T-helper 1 cell treated with Interleukin-12 subunit alpha and Interleukin-12 subunit beta and Interleukin-4 antibody, amounts not matched to agents 30 μg/mL and 1 μg/mL, for 36 hours (primary cell): ENCODE data around the gene STAT3.
"Not testable (repeated sequence)": the region's sequence is repeated elsewhere in the genome, so short reads cannot be mapped to it uniquely, and the experiment has no call there.

Experiments
- H3K27ac Mint-ChIP-seq: one replicate; pipeline ENCODE4 v1.8.0; 2021; ENCODE audit warnings: mild to moderate bottlenecking, mixed read lengths
- H3K27me3 Mint-ChIP-seq: one replicate; pipeline ENCODE4 v1.8.0; 2021; ENCODE audit warnings: low read depth, mixed read lengths
- H3K36me3 Mint-ChIP-seq: one replicate; pipeline ENCODE4 v1.8.0; 2021; ENCODE audit warnings: low read depth, mixed read lengths
- H3K4me1 Mint-ChIP-seq: one replicate; pipeline ENCODE4 v1.8.0; 2021; ENCODE audit warnings: low read depth, mixed read lengths
- H3K4me3 Mint-ChIP-seq: one replicate; pipeline ENCODE4 v1.8.0; 2021; ENCODE audit warnings: mild to moderate bottlenecking, moderate library complexity, mixed read lengths
- H3K9me3 Mint-ChIP-seq: one replicate; pipeline ENCODE4 v1.8.0; 2021; ENCODE audit warnings: mixed read lengths

Gene STAT3

GRCh38 chr17:42312285-42313130 lies 75.7 kb downstream of the STAT3 start:
- peak overlapping the region; percentile 70 for H3K27ac Mint-ChIP-seq
- H3K27me3 Mint-ChIP-seq, result no peaks in the 10 kb centered on the region
- no peaks in the 10 kb centered on the region for H3K9me3 Mint-ChIP-seq
- peaks cover 57% of the 10 kb centered on the region for H3K4me1 Mint-ChIP-seq
- H3K4me3 Mint-ChIP-seq, result no peak overlapping the region
- peaks cover 58% of the 10 kb centered on the region for H3K36me3 Mint-ChIP-seq

GRCh38 chr17:42312035-42312284 lies 76.3 kb downstream of the STAT3 start:
- Mint-ChIP-seq H3K4me1 (peaks cover 55% of the 10 kb centered on the region), H3K27ac (peak overlapping the region; percentile 70), H3K4me3 (no peak overlapping the region), H3K9me3 (no peaks in the 10 kb centered on the region), H3K36me3 (peaks cover 58% of the 10 kb centered on the region), H3K27me3 (no peaks in the 10 kb centered on the region)

DNA sequence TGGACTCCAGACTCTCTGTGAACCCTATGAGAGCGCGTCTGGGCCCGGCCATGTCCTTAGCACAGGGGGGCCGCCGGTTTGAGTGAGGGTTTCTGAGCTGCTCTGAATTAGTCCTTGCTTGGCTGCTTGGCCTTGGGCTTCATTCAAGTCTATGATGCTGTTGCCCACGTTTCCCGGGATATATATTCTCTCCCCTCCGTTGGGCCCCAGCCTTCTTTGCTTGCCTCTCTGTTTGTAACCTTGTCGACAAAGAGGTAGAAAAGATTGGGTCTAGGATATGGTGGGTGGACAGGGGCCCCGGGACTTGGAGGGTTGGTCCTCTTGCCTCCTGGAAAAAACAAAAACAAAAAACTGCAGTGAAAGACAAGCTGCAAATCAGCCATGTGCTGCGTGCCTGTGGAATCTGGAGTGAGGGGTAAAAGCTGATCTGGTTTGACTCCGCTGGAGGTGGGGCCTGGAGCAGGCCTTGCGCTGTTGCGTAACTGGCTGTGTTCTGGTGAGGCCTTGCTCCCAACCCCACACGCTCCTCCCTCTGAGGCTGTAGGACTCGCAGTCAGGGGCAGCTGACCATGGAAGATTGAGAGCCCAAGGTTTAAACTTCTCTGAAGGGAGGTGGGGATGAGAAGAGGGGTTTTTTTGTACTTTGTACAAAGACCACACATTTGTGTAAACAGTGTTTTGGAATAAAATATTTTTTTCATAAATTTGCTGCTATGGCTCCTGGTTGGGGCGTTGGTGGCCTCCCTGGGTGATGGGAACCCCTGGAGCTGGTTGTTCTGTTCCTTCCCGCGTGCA lies 76.8 kb downstream of the STAT3 start:
- Mint-ChIP-seq H3K4me1 (peaks cover 51% of the 10 kb centered on the region), H3K4me3 (peak overlapping the region; percentile 48), H3K9me3 (no peaks in the 10 kb centered on the region), H3K27ac (peak overlapping the region; percentile 83), H3K27me3 (no peaks in the 10 kb centered on the region), H3K36me3 (peaks cover 54% of the 10 kb centered on the region)

DNA sequence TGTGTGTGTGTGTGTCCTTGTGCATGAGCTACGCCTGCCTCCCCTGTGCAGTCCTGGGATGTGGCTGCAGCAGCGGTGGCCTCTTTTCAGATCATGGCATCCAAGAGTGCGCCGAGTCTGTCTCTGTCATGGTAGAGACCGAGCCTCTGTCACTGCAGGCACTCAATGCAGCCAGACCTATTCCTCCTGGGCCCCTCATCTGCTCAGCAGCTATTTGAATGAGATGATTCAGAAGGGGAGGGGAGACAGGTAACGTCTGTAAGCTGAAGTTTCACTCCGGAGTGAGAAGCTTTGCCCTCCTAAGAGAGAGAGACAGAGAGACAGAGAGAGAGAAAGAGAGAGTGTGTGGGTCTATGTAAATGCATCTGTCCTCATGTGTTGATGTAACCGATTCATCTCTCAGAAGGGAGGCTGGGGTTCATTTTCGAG lies 77.4 kb downstream of the STAT3 start:
- no peak overlapping the region for H3K4me3 Mint-ChIP-seq
- peak overlapping the region; percentile 70 for H3K27ac Mint-ChIP-seq
- peaks cover 54% of the 10 kb centered on the region for H3K4me1 Mint-ChIP-seq
- H3K27me3 Mint-ChIP-seq, result no peaks in the 10 kb centered on the region
- H3K9me3 Mint-ChIP-seq, result no peaks in the 10 kb centered on the region
- H3K36me3 Mint-ChIP-seq, result peaks cover 59% of the 10 kb centered on the region

GRCh38 chr17:42309986-42310786 lies 78.1 kb downstream of the STAT3 start:
- no peaks in the 10 kb centered on the region for H3K27me3 Mint-ChIP-seq
- peaks cover 53% of the 10 kb centered on the region for H3K36me3 Mint-ChIP-seq
- H3K27ac Mint-ChIP-seq, result peak overlapping the region; percentile 70
- peaks cover 49% of the 10 kb centered on the region for H3K4me1 Mint-ChIP-seq
- H3K9me3 Mint-ChIP-seq, result no peaks in the 10 kb centered on the region
- H3K4me3 Mint-ChIP-seq, result no peak overlapping the region

DNA sequence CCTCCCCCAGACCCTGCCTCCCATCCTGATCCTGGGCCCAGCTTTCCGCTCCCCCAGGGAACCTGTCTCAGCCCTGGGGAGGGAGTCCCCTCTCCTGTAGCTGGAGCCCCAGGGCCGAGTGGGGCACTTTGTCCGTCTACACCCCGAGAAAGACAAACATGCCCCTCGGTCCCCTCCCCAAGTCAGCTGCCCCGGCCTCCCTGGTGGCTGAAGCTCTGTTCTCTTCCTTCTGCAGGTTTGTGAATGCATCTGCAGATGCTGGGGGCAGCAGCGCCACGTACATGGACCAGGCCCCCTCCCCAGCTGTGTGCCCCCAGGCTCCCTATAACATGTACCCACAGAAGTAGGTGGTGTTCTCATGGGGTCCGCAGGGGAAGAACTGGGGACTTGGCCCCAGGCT lies 79.1 kb downstream of the STAT3 start:
- no peaks in the 10 kb centered on the region for H3K27me3 Mint-ChIP-seq
- H3K36me3 Mint-ChIP-seq, result peaks cover 58% of the 10 kb centered on the region
- no peak overlapping the region for H3K4me3 Mint-ChIP-seq
- peaks cover 49% of the 10 kb centered on the region for H3K4me1 Mint-ChIP-seq
- H3K27ac Mint-ChIP-seq, result no peak overlapping the region
- no peaks in the 10 kb centered on the region for H3K9me3 Mint-ChIP-seq

GRCh38 chr17:42308446-42308845 lies 79.8 kb downstream of the STAT3 start:
- H3K4me1 Mint-ChIP-seq, result peaks cover 46% of the 10 kb centered on the region
- no peak overlapping the region for H3K4me3 Mint-ChIP-seq
- H3K36me3 Mint-ChIP-seq, result peaks cover 60% of the 10 kb centered on the region
- H3K27me3 Mint-ChIP-seq, result no peaks in the 10 kb centered on the region
- H3K27ac Mint-ChIP-seq, result peak overlapping the region; percentile 49
- no peaks in the 10 kb centered on the region for H3K9me3 Mint-ChIP-seq

GRCh38 chr17:42307362-42307927 lies 80.8 kb downstream of the STAT3 start:
- Mint-ChIP-seq H3K4me1 (peaks cover 46% of the 10 kb centered on the region), H3K9me3 (no peaks in the 10 kb centered on the region), H3K27me3 (no peaks in the 10 kb centered on the region), H3K36me3 (peaks cover 63% of the 10 kb centered on the region), H3K27ac (peak overlapping the region; percentile 57), H3K4me3 (no peak overlapping the region)

DNA sequence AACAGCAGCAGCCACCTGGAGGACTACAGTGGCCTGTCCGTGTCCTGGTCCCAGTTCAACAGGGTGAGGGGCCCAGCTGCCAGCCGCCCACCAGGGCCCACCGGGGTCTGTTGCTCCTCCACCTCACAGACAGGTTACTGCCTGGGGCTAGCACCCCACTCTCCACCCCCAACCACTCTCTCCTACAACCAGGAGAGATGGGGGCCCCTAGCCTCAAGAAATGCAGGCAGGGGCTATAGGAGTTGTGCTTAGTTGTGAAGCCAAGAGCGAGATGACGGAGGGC lies 81.9 kb downstream of the STAT3 start:
- Mint-ChIP-seq H3K9me3 (no peaks in the 10 kb centered on the region), H3K4me1 (peaks cover 37% of the 10 kb centered on the region), H3K27me3 (no peaks in the 10 kb centered on the region), H3K27ac (no peak overlapping the region), H3K4me3 (no peak overlapping the region), H3K36me3 (peaks cover 67% of the 10 kb centered on the region)

DNA sequence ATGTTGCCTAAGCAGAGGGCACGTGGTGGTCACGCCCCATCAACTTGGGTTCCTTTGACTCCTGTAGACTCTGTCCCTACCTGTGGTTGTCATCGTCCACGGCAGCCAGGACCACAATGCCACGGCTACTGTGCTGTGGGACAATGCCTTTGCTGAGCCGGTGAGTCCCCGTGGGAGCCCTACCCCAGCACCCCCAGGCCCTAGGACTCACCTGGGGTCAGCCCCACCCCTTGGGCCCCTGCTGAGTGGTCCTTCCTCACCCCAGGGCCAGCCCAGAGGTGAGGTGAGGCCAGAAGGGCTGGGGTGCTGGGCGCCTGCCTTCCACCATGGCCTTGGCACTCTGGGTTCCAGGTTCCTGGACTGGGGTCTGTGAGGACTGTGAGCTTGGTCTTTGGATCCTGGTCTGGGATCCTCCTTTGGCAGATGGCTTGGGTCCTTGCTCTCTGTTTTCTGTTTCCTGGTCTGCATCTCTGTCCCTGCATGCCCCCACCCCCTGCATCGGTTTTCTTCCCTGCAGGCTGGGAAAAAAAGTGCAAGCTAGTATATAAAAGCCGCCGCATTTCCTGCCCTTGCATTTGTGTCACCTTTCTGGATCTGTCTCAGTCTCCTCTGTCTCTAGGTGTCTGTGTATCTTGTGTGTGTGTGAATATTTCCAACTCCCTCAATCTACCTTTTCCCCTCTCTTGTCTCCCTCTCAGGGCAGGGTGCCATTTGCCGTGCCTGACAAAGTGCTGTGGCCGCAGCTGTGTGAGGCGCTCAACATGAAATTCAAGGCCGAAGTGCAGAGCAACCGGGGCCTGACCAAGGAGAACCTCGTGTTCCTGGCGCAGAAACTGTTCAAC lies 82.5 kb downstream of the STAT3 start:
- H3K4me3 Mint-ChIP-seq, result peak overlapping the region; percentile 13
- H3K27ac Mint-ChIP-seq, result peak overlapping the region; percentile 81
- no peaks in the 10 kb centered on the region for H3K27me3 Mint-ChIP-seq
- H3K9me3 Mint-ChIP-seq, result no peaks in the 10 kb centered on the region
- H3K36me3 Mint-ChIP-seq, result peaks cover 69% of the 10 kb centered on the region
- peaks cover 32% of the 10 kb centered on the region for H3K4me1 Mint-ChIP-seq

DNA sequence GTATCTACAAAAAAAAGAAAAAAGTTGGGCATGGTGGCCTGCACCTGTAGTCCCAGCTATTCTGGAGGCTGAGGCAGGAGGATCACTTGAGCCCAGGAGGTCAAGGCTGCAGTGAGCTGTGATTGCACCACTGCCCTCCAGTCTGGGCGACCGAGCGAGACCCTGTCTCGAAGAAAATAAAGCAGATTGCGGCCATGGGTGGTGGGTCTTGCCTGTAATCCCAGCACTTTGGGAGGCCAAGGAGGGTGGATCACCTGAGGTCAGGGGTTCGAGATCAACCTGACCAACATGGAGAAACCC lies 83.3 kb downstream of the STAT3 start:
- H3K4me3 Mint-ChIP-seq, H3K27me3 Mint-ChIP-seq, H3K9me3 Mint-ChIP-seq, H3K27ac Mint-ChIP-seq: not testable (repeated sequence)
- Mint-ChIP-seq H3K4me1 (peaks cover 27% of the 10 kb centered on the region), H3K36me3 (peaks cover 64% of the 10 kb centered on the region)

GRCh38 chr17:42304187-42305030 lies 83.8 kb downstream of the STAT3 start:
- peaks cover 25% of the 10 kb centered on the region for H3K4me1 Mint-ChIP-seq
- no peaks in the 10 kb centered on the region for H3K9me3 Mint-ChIP-seq
- peaks cover 60% of the 10 kb centered on the region for H3K36me3 Mint-ChIP-seq
- H3K4me3 Mint-ChIP-seq, result no peak overlapping the region
- H3K27me3 Mint-ChIP-seq, result no peaks in the 10 kb centered on the region
- H3K27ac Mint-ChIP-seq, result peak overlapping the region; percentile 19

DNA sequence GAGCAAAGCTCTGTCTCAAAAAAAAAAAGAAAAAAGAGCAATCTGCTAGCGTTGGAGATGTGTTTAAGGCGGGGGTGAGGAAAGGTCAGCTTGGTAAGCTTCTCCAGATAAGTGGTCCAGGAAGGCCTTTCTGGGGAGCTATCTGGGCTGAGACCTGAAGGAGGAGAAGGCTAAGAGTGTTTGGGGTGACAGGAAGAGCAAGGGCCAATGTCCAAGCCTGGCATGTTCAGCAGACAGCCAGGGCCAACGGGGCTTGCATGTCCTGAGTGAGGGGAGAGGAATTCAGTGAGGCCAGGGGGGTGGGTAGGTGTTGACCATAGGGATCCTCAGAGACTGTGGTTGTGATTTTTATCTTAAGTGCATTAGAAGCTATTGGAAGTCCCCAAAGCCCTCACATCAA lies 84.5 kb downstream of the STAT3 start:
- Mint-ChIP-seq H3K27ac (peak overlapping the region; percentile 46), H3K4me3 (no peak overlapping the region), H3K36me3 (peaks cover 59% of the 10 kb centered on the region), H3K4me1 (peaks cover 22% of the 10 kb centered on the region), H3K9me3 (no peaks in the 10 kb centered on the region), H3K27me3 (no peaks in the 10 kb centered on the region)
